ENCODE results near the gene TAX1BP3. TPM values are rescaled to one million over a fixed set of nuclear protein-coding genes. Genes with fewer than 3 reads are reported as not detected.
A peak's percentile ranks its signal among the peaks of the same experiment; 100 is the strongest.

The TAX1BP3 gene
- total and polyA plus RNA-seq, 8 donors: 52.7 to 267 (median 120) TPM

- WGBS, 5 donors: 52 to 63% (median 55%) methylated on average over 10 to 16 of the region's 16 CpGs
- Histone ChIP-seq H3K9me3 (no peaks in the 10 kb centered on the region), H3K27me3 (peaks cover 0 to 24% (median 0%) of the 10 kb centered on the region in 3 donors), H3K4me1 (peaks cover 0 to 19% (median 8%) of the 10 kb centered on the region in 4 donors), H3K27ac (no peak overlapping the region), H3K36me3 (no peaks in the 10 kb centered on the region), H3K4me3 (no peak overlapping the region)
- DNase-seq: no peak
- intact Hi-C loops (cut with DNase I; ENCODE audit: low total_unique reads): no loop called here
- no peak for TF ChIP-seq POLR2A (IDR thresholded peaks at IDR 0.05)
Observed at GRCh38 chr17:3678095-3678820, 9.9 kb upstream of the TAX1BP3 start.

GRCh38 chr17:3675886-3676285 is 7.5 kb upstream of the TAX1BP3 start:
- peaks cover 0 to 12% (median 5%) of the 10 kb centered on the region in 4 donors for H3K36me3 ChIP-seq
- no peaks in the 10 kb centered on the region for H3K9me3 ChIP-seq
- WGBS, 5 donors: 81 to 85% (median 83%) methylated on average over 6 to 11 of the region's 11 CpGs
- peaks cover 0 to 14% (median 4%) of the 10 kb centered on the region in 4 donors for H3K4me1 ChIP-seq
- no peak overlapping the region for H3K27ac ChIP-seq
- peaks cover 0 to under 1% (median 0%) of the 10 kb centered on the region in 3 donors for H3K27me3 ChIP-seq
- no peak overlapping the region for H3K4me3 ChIP-seq
- TF ChIP-seq POLR2AphosphoS5 (IDR thresholded peaks at IDR 0.05) (no peak), CTCF (IDR thresholded peaks at IDR 0.05) (no peak), POLR2A (IDR thresholded peaks at IDR 0.05) (no peak), EP300 (IDR thresholded peaks at IDR 0.05) (no peak)
- intact Hi-C loops (cut with DNase I; ENCODE audit: low total_unique reads): no loop called here
- no peak for DNase-seq

- Histone ChIP-seq H3K27me3 (no peaks in the 10 kb centered on the region), H3K4me3 (no peak overlapping the region), H3K27ac (no peak overlapping the region), H3K36me3 (peaks cover 0 to 15% (median 5%) of the 10 kb centered on the region in 4 donors), H3K4me1 (peaks cover 12 to 21% (median 16%) of the 10 kb centered on the region in 4 donors), H3K9me3 (no peaks in the 10 kb centered on the region)
- intact Hi-C loops (cut with DNase I; ENCODE audit: low total_unique reads): no loop called here
- no peak for TF ChIP-seq POLR2AphosphoS5 (IDR thresholded peaks at IDR 0.05)
- DNase-seq: no peak
- WGBS, 5 donors: 97 to 99% (median 98%) methylated on average over 4 of the region's 4 CpGs
Observed at GRCh38 chr17:3672571-3672970, 4.2 kb upstream of the TAX1BP3 start.

GRCh38 chr17:3669548-3669947 is 1.2 kb upstream of the TAX1BP3 start:
- intact Hi-C loops (cut with DNase I; ENCODE audit: low total_unique reads): no loop called here
- H3K36me3 ChIP-seq: peaks cover 3 to 21% (median 11%) of the 10 kb centered on the region in 4 donors

GRCh38 chr17:3669085-3669347 is 638 bp upstream of the TAX1BP3 start:
- Histone ChIP-seq H3K27me3 (no peaks in the 10 kb centered on the region), H3K36me3 (peaks cover 9 to 27% (median 17%) of the 10 kb centered on the region in 4 donors), H3K4me1 (peaks cover 30 to 56% (median 41%) of the 10 kb centered on the region in 4 donors), H3K4me3 (peak overlapping the region; percentile 87 to 98 (median 94)), H3K9me3 (no peaks in the 10 kb centered on the region), H3K27ac (peak overlapping the region; percentile 89 to 98 (median 97))
- WGBS, 5 donors: 0 to 2% (median 0%) methylated on average over 9 to 32 of the region's 32 CpGs
- intact Hi-C loops (cut with DNase I; ENCODE audit: low total_unique reads): no loop called here
- no peak for DNase-seq
- TF ChIP-seq POLR2AphosphoS5 (IDR thresholded peaks at IDR 0.05) (no peak), EP300 (IDR thresholded peaks at IDR 0.05) (no peak), POLR2A (IDR thresholded peaks at IDR 0.05) (no peak), CTCF (IDR thresholded peaks at IDR 0.05) (no peak)

More at GRCh38 chr17:3669548-3669947, 1.2 kb upstream of the TAX1BP3 start:
- Histone ChIP-seq H3K4me1 (peaks cover 30 to 51% (median 40%) of the 10 kb centered on the region in 4 donors), H3K4me3 (peak overlapping the region; percentile 87 to 98 (median 94)), H3K27ac (peak overlapping the region in 2 of 5 donors; percentile 97 to 98), H3K27me3 (no peaks in the 10 kb centered on the region), H3K9me3 (no peaks in the 10 kb centered on the region)
- WGBS, 5 donors: 36 to 49% (median 39%) methylated on average over 12 of the region's 12 CpGs
- DNase-seq: no peak
- TF ChIP-seq POLR2AphosphoS5 (IDR thresholded peaks at IDR 0.05) (no peak), CTCF (IDR thresholded peaks at IDR 0.05) (no peak), POLR2A (IDR thresholded peaks at IDR 0.05) (no peak)

Data from stomach (tissue), 9 donors.